Thymus (tissue), 11 donors: ENCODE measurements around the gene PPBP. TPM values are rescaled to one million over a fixed set of nuclear protein-coding genes. Genes with fewer than 3 reads are reported as not detected.

Source experiments
- DNase-seq, 9 donors: peaks; one replicate each; pipeline ENCODE4 v3.0.0-alpha.2; 2013; ENCODE audit warnings: low spot score in 9 of 9, low read depth in 6 of 9, missing footprints in 1 of 9
- H3K27ac ChIP-seq, 2 donors: one replicate each; pipeline ENCODE4 v1.5.1; 2013; ENCODE audit warnings: control low read depth in 1 of 2, low read depth in 1 of 2, low read length in 1 of 2, mild to moderate bottlenecking in 1 of 2, moderate library complexity in 1 of 2
- H3K27me3 ChIP-seq, 2 donors: one replicate each; pipeline ENCODE4 v1.5.1; 2013; ENCODE audit warnings: low read length in 1 of 2; ENCODE audit not compliant: control insufficient read depth in 2 of 2, insufficient read depth in 1 of 2
- H3K36me3 ChIP-seq, 2 donors: one replicate each; pipeline ENCODE4 v1.5.1; 2013; ENCODE audit warnings: low read length in 1 of 2, mild to moderate bottlenecking in 1 of 2, moderate library complexity in 1 of 2; ENCODE audit not compliant: control insufficient read depth in 2 of 2, insufficient read depth in 2 of 2
- H3K4me1 ChIP-seq, 2 donors: one replicate each; pipeline ENCODE4 v1.5.1; 2013; ENCODE audit warnings: low read length in 2 of 2; ENCODE audit not compliant: control insufficient read depth in 2 of 2, insufficient read depth in 2 of 2
- H3K4me3 ChIP-seq, 2 donors: one replicate each; pipeline ENCODE4 v1.5.1; 2013; ENCODE audit warnings: low read length in 2 of 2, control low read depth in 1 of 2, mild to moderate bottlenecking in 1 of 2
- H3K9me3 ChIP-seq, 2 donors: one replicate each; pipeline ENCODE4 v1.5.1; 2013; ENCODE audit warnings: low read length in 1 of 2, mild to moderate bottlenecking in 1 of 2; ENCODE audit not compliant: control insufficient read depth in 2 of 2, insufficient read depth in 1 of 2
- WGBS: extraction: QIAGEN DNeasy Blood & Tissue Kit; methylation state at CpG from one replicate; pipeline ENCODE4 v1.1.7; 2013; 5-methylcytosine and 5-hydroxymethylcytosine counted together
- polyA plus RNA-seq: library from polyadenylated mRNA; stranded (reverse); fragments of 200-250 nt; gene quantifications from one replicate; pipeline ENCODE4 v1.2.3, GENCODE V29; 2013
- total RNA-seq: library from RNA; stranded (reverse); fragments of 120-200 nt; gene quantifications from one replicate; pipeline ENCODE4 v1.2.4, GENCODE V29; 2013
- donor health status: healthy.

The PPBP gene
- total and polyA plus RNA-seq, 2 donors = 3.2 to 3.7 TPM

DNA sequence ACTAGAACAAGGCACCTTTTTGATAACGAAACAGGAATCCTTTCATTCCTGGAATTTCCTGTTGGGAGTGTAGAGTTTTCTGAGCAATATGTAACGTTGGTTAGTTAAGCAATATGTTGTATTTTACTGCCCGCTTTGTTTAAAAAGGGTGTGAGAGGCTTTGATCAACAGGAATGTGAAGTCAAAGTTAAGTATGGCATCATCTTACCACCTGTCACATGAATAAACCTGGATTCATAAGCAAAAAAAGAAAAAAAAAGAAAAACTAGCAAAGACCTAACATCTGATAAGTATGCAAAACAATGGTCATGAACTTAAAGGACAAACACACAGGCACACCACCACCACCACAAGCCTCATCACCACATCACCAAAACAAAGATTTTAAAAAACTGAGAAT lies 17.5 kb upstream of the PPBP start:
- no peaks in the 10 kb centered on the region for H3K4me1 ChIP-seq
- DNase-seq = no peak
- no peak overlapping the region for H3K4me3 ChIP-seq
- no peak overlapping the region for H3K27ac ChIP-seq
- H3K36me3 ChIP-seq = no peaks in the 10 kb centered on the region
- WGBS = 84% methylated on average over 3 of the region's 3 CpGs
- no peaks in the 10 kb centered on the region for H3K27me3 ChIP-seq
- no peaks in the 10 kb centered on the region for H3K9me3 ChIP-seq

DNA sequence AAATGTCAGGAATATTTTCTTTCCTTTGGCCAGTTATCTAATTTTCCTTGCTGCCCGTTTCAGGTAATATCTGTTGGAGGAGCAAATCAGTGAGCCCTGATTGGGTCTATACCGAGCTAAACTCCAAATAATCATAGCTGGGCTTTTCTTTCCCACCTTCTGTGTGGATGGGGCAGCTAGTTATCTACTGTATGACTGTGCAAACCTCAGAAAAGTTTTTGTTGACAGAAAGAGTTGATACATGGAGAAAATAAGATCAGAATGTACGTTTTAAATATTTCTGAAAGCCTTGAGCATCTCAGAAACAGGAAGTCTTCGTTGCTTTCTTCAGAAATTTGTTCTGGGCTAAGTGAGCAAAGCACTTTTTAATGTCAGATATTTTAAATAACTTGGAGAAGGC lies 16.7 kb upstream of the PPBP start:
- WGBS = 71% methylated on average over 4 of the region's 4 CpGs
- Histone ChIP-seq H3K36me3 (no peaks in the 10 kb centered on the region), H3K4me3 (no peak overlapping the region), H3K4me1 (no peaks in the 10 kb centered on the region), H3K27me3 (peaks cover 0 to under 1% of the 10 kb centered on the region in 2 donors), H3K27ac (no peak overlapping the region), H3K9me3 (no peaks in the 10 kb centered on the region)
- DNase-seq = no peak

DNA sequence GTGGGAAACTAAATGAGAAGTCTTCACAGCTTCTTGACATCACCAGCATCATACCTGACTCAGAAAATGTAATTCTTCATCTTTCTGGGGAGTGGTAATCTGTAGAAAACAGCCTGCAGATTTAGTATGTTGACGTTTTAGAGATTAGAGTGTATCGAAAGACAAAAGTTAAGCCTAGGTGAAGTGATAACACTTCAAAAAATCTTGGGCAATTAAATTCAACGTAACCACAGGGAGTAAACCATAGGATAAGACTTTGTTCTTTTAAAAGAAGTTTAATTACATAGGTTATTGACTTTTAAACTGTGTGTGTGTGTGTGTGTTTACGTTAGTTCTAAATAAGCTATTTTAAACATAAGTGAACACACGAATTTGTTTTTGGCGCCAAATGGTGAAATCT lies 12.3 kb upstream of the PPBP start:
- H3K27me3 ChIP-seq = peaks cover 2 to 22% of the 10 kb centered on the region in 2 donors
- H3K4me3 ChIP-seq = no peak overlapping the region
- H3K27ac ChIP-seq = no peak overlapping the region
- 97% methylated on average over 6 of the region's 6 CpGs for WGBS
- no peak for DNase-seq
- H3K9me3 ChIP-seq = no peaks in the 10 kb centered on the region
- H3K36me3 ChIP-seq = no peaks in the 10 kb centered on the region
- peaks cover 2 to 6% of the 10 kb centered on the region in 2 donors for H3K4me1 ChIP-seq

DNA sequence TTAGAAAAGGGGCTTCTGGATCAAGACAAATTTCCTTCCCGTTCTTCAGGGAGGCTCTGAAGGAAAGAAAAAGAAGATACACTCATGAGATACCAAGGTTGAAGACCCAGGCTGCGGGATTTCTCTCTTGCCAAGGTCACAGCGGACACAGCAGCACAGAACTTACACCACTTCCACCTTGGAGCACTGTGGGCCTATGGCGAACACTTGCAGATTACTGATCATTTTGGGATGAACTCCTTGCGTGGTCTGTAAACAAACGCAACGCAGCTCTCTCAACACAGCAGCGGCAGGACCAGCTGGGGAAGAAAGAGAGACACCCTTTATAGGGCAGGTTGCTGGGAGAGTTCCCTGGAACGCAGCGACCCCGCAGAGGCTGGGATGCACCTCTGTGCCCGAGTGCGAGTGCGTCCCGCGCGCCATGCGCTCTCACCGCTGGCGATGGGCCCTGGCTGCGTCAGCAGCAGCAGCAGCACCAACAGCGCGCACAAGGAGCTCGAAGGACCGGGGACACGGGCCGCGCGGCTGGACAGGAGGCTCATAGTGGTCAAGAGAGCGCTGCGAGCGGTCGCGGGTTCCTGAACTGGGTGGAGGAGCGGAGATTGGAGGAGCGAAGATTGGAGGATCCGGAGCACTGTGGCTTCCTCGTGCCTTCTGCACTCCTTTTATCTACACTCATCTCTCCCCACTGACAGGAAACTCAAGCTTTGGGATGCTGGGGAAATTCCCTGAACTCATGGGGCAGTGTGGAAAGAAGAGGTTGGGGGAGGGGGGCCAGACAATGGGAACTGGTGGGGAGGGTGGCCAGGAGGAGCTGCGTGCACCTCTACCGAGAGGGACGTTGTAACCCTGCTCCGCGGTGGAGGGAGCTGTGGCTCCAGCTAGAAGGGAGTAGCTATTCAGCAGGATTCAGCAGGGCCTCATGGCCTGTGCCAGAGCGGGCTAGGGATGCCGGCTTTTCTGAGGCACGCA lies 10.3 kb upstream of the PPBP start, which contains the start of gene CXCL5:
TSS of gene CXCL5 (minus strand) at position 638 of the 972 bp plus-strand sequence. CDS start at position 542, 96 bp downstream.
- WGBS = 21% methylated on average over 46 of the region's 46 CpGs
- Histone ChIP-seq H3K9me3 (no peaks in the 10 kb centered on the region), H3K36me3 (no peaks in the 10 kb centered on the region), H3K27ac (no peak within 1 kb of the TSS), H3K4me1 (peaks cover 2 to 6% of the 10 kb centered on the region in 2 donors), H3K4me3 (peak within 1 kb of the TSS in 1 of 2 donors; percentile 20), H3K27me3 (peaks cover 2 to 22% of the 10 kb centered on the region in 2 donors)
- peak in 1 of 9 donors; percentile 23 for DNase-seq

DNA sequence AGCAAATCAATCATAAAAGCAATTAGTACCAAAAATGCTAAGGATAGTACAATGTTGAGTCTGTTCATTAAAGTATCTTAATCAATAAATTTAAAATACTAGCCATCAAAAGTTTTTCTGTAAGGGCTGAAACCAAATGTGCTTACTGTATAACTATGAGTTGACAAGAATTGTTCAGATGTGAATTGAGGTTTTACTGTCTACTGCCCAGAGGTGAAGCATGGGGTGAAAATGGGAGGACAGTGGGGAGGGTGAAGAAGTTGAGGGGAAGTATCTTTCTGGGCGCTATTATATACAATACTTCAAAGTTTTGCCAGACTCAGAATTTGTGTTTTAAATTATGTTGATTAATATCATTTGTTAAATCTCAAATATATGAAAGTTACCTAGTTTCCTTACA lies 4.1 kb upstream of the PPBP start:
- Histone ChIP-seq H3K9me3 (no peaks in the 10 kb centered on the region), H3K27me3 (no peaks in the 10 kb centered on the region), H3K27ac (no peak overlapping the region), H3K36me3 (no peaks in the 10 kb centered on the region), H3K4me3 (no peak overlapping the region), H3K4me1 (no peaks in the 10 kb centered on the region)
- WGBS = 0% methylated on average over 1 of the region's 1 CpG
- DNase-seq = no peak

DNA sequence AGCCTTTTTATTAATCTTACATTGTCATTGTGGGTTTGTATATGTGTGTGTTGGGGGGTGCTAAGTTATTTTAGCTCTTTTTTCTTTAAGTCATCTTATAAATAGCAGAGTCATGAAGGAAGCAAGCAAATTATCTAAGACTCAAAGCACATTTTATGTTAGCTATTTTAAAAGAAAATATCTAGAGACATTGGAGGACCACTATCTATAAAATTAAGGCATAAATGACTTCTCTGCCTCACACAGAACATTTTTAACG lies 3.7 kb upstream of the PPBP start:
- DNase-seq = no peak
- Histone ChIP-seq H3K4me3 (no peak overlapping the region), H3K27me3 (no peaks in the 10 kb centered on the region), H3K27ac (no peak overlapping the region), H3K36me3 (no peaks in the 10 kb centered on the region), H3K4me1 (no peaks in the 10 kb centered on the region), H3K9me3 (no peaks in the 10 kb centered on the region)
- WGBS = 95% methylated on average over 1 of the region's 1 CpG

DNA sequence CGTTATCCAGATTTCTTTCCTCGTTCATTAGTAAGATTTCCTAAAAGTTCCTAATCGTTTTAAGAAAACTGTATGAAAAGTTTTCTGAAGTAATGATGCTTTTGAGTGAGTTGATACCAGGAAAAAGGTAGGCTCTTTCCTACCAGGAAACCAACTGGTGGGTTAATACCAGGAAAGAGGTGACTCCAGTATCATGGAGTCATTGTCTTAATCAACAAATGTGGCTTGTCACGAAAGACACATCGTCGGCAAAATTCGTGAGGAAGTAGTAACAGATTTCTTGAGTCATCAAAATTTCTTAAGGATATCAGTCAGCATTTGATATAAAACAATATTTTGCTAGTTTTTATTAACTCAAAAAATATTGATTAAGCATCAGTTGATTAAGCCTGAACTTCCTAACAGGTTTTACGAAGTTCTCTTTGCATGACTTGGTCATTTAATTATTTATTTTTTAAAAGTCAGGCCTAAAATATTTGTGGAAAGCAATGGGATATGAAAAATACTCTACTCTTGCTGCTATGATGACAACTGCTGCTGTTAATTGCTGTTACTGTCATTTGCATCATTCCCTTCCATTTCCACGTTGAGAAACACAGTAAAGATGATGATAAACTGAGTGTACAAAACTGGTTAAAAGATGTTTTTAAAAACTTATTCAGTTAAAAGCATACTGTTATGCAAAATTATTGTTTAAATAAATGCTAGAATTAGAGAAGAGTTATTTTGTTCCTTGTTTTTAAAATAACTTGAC lies 3.2 kb upstream of the PPBP start:
- H3K36me3 ChIP-seq = no peaks in the 10 kb centered on the region
- H3K27me3 ChIP-seq = no peaks in the 10 kb centered on the region
- H3K27ac ChIP-seq = no peak overlapping the region
- H3K9me3 ChIP-seq = no peaks in the 10 kb centered on the region
- WGBS = 93% methylated on average over 9 of the region's 9 CpGs
- H3K4me3 ChIP-seq = no peak overlapping the region
- DNase-seq = no peak
- no peaks in the 10 kb centered on the region for H3K4me1 ChIP-seq

DNA sequence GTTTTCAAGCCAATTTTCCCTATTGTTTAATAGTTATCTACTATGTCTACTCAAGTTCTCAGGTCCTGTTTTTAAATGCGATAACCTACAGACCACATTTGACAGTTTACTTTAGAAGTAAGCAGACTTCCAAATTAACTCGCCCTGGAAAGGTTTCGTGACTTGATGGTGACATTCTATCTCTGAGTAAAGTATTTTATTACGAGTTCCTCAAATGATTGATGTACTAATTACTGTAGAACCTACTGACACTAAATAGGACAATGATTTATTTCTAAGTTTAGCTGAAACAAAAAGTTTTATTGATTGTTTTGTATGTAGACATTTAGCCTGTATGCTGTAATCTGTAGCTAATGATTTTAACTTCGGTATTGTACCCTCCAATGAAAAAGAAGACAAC lies 1.9 kb upstream of the PPBP start:
- no peak overlapping the region for H3K27ac ChIP-seq
- H3K4me1 ChIP-seq = no peaks in the 10 kb centered on the region
- no peaks in the 10 kb centered on the region for H3K27me3 ChIP-seq
- no peak for DNase-seq
- H3K9me3 ChIP-seq = no peaks in the 10 kb centered on the region
- no peaks in the 10 kb centered on the region for H3K36me3 ChIP-seq
- WGBS = 96% methylated on average over 5 of the region's 5 CpGs
- H3K4me3 ChIP-seq = no peak overlapping the region

DNA sequence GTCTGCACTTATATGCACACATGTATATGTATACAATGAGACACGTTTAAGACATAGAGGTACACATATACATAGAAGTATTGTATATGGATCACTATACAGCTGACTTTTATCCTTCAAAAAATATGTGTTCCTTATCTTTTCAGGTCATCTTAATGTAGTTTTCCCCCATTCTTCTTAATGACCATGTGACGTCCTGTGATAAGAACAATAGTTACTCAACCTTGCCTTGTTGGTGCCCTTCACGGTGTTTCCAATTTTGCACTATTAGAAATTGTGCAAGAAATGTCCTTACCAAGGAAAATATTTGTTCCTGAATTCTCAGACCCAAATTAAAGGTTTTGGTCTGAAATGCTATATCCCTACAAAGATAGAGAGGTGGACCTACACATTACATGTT lies 1.0 kb upstream of the PPBP start:
- Histone ChIP-seq H3K27ac (no peak overlapping the region), H3K9me3 (no peaks in the 10 kb centered on the region), H3K27me3 (no peaks in the 10 kb centered on the region), H3K4me3 (no peak overlapping the region), H3K4me1 (no peaks in the 10 kb centered on the region), H3K36me3 (no peaks in the 10 kb centered on the region)
- no peak for DNase-seq
- 94% methylated on average over 3 of the region's 3 CpGs for WGBS
